ENCODE measurements around the gene DPF3.

DNA sequence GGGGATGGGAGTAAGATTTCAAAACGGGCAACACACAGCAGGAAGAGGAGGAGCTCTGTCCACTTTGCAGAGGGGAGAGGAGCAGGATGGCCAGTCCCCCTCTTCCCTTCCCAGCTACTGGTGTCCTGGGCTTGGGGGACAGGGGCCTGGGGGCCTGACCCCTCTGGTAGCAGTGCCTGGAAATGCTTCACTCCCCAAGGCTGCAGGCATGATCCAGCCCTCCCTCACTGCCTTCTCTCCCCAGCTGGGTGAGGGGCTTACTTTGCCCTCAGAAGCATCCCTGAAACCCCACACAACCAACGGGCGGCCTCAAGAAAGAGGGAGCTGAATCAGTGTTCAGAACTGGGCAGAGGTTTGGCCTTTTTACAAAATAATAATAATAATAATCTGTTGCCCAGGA is 279.5 kb downstream of the DPF3 start:
- TF ChIP-seq CTCF (IDR thresholded peaks at IDR 0.05): no peak
- TF ChIP-seq POLR2AphosphoS5 (IDR thresholded peaks at IDR 0.05): no peak
